ENCODE data around the gene TIAM2. TPM values are rescaled to one million over a fixed set of nuclear protein-coding genes. Genes with fewer than 3 reads are reported as not detected.

Gene TIAM2
- total RNA-seq, 2 experiments from 2014 or later = 4.4 to 5.3 TPM

- no peaks in the 10 kb centered on the region for H3K4me1 Mint-ChIP-seq (ENCODE audit: low read depth)
Observed at GRCh38 chr6:155038527-155038926, 43.4 kb downstream of the TIAM2 start.

GRCh38 chr6:155039618-155040017 lies 44.5 kb downstream of the TIAM2 start:
- no peak for ATAC-seq (ENCODE audit: poor library complexity)
- H3K27ac Mint-ChIP-seq = no peak overlapping the region
- Histone ChIP-seq H3K27me3 (ENCODE audit: control insufficient read depth in 1 of 2, insufficient read depth in 2 of 2, low read length in 2 of 2) (no peaks in the 10 kb centered on the region), H3K4me1 (ENCODE audit: insufficient read depth, low read length) (no peaks in the 10 kb centered on the region), H3K36me3 (ENCODE audit: insufficient read depth, low read length) (no peaks in the 10 kb centered on the region), H3K4me3 (ENCODE audit: low read length) (no peak overlapping the region), H3K9me3 (ENCODE audit: control insufficient read depth in 1 of 2, insufficient read depth in 1 of 2, low read length in 2 of 2) (no peaks in the 10 kb centered on the region), H3K27ac (ENCODE audit: low read depth in 1 of 2, low read length in 2 of 2) (no peak overlapping the region)
- intact Hi-C loops (cut with DNase I, micrococcal nuclease) = no loop called here
- no peak for DNase-seq
- ChIA-PET POLR2A (interaction anchor here (0.6 kb wide), 1 partner anchor 10 kb away, joined by 3 read pairs; no protein-coding TSS in a partner anchor), CTCF (no interaction called here)
- no peaks in the 10 kb centered on the region for H3K36me3 Mint-ChIP-seq (ENCODE audit: low read depth)
- no peak overlapping the region for H3K4me3 Mint-ChIP-seq
- no peaks in the 10 kb centered on the region for H3K4me1 Mint-ChIP-seq (ENCODE audit: low read depth)
- H3K9me3 Mint-ChIP-seq = no peaks in the 10 kb centered on the region
- no peaks in the 10 kb centered on the region for H3K27me3 Mint-ChIP-seq
- no peak for TF ChIP-seq CTCF (IDR thresholded peaks at IDR 0.05)

More at GRCh38 chr6:155038527-155038926, 43.4 kb downstream of the TIAM2 start:
- Mint-ChIP-seq H3K9me3 (no peaks in the 10 kb centered on the region), H3K27me3 (no peaks in the 10 kb centered on the region), H3K36me3 (ENCODE audit: low read depth) (no peaks in the 10 kb centered on the region), H3K4me3 (no peak overlapping the region), H3K27ac (no peak overlapping the region)
- POLR2A ChIA-PET = no interaction called here
- intact Hi-C loops (cut with DNase I, micrococcal nuclease) = no loop called here
- H3K9me3 ChIP-seq (ENCODE audit: control insufficient read depth in 1 of 2, insufficient read depth in 1 of 2, low read length in 2 of 2) = no peaks in the 10 kb centered on the region
- H3K4me1 ChIP-seq (ENCODE audit: insufficient read depth, low read length) = no peaks in the 10 kb centered on the region
- H3K27me3 ChIP-seq (ENCODE audit: control insufficient read depth in 1 of 2, insufficient read depth in 2 of 2, low read length in 2 of 2) = no peaks in the 10 kb centered on the region
- CTCF ChIA-PET = no interaction called here
- DNase-seq (no peak), ATAC-seq (ENCODE audit: poor library complexity) (no peak)
- no peak overlapping the region for H3K27ac ChIP-seq (ENCODE audit: low read depth in 1 of 2, low read length in 2 of 2)
- H3K4me3 ChIP-seq (ENCODE audit: low read length) = no peak overlapping the region
- no peak for TF ChIP-seq CTCF (IDR thresholded peaks at IDR 0.05)
- no peaks in the 10 kb centered on the region for H3K36me3 ChIP-seq (ENCODE audit: insufficient read depth, low read length)

GRCh38 chr6:155040154-155040553 lies 45.0 kb downstream of the TIAM2 start:
- POLR2A ChIA-PET = no interaction called here

More at GRCh38 chr6:155040154-155040553, 45.0 kb downstream of the TIAM2 start:
- CTCF ChIA-PET = interaction anchor here (0.8 kb wide), 1 partner anchor 16 kb away, joined by 3 read pairs; no protein-coding TSS in a partner anchor
- H3K27ac ChIP-seq (ENCODE audit: low read depth in 1 of 2, low read length in 2 of 2) = no peak overlapping the region
- Mint-ChIP-seq H3K27ac (no peak overlapping the region), H3K4me3 (no peak overlapping the region), H3K36me3 (ENCODE audit: low read depth) (no peaks in the 10 kb centered on the region), H3K9me3 (no peaks in the 10 kb centered on the region), H3K4me1 (ENCODE audit: low read depth) (no peaks in the 10 kb centered on the region), H3K27me3 (no peaks in the 10 kb centered on the region)
- H3K27me3 ChIP-seq (ENCODE audit: control insufficient read depth in 1 of 2, insufficient read depth in 2 of 2, low read length in 2 of 2) = no peaks in the 10 kb centered on the region
- no peak overlapping the region for H3K4me3 ChIP-seq (ENCODE audit: low read length)
- no peaks in the 10 kb centered on the region for H3K9me3 ChIP-seq (ENCODE audit: control insufficient read depth in 1 of 2, insufficient read depth in 1 of 2, low read length in 2 of 2)
- TF ChIP-seq CTCF (IDR thresholded peaks at IDR 0.05) = no peak
- DNase-seq (no peak), ATAC-seq (ENCODE audit: poor library complexity) (no peak)
- no peaks in the 10 kb centered on the region for H3K36me3 ChIP-seq (ENCODE audit: insufficient read depth, low read length)
- intact Hi-C loops (cut with DNase I, micrococcal nuclease) = no loop called here
- no peaks in the 10 kb centered on the region for H3K4me1 ChIP-seq (ENCODE audit: insufficient read depth, low read length)

All from CD4-positive, alpha-beta T cell (primary cell).